Rectal smooth muscle tissue (tissue), 1 donor: ENCODE measurements around the gene ABCB8.
"Not testable (repeated sequence)": the region's sequence is repeated elsewhere in the genome, so short reads cannot be mapped to it uniquely, and the experiment has no call there.

ENCODE experiments used
- H3K27ac ChIP-seq: one replicate; pipeline ENCODE4 v1.7.0; 2013; ENCODE audit warnings: low read depth, low read length, inconsistent platforms
- H3K27me3 ChIP-seq: one replicate; pipeline ENCODE4 v1.7.0; 2013; ENCODE audit warnings: low read length; ENCODE audit not compliant: control insufficient read depth, insufficient read depth
- H3K36me3 ChIP-seq: one replicate; pipeline ENCODE4 v1.7.0; 2013; ENCODE audit warnings: low read length; ENCODE audit not compliant: control insufficient read depth, insufficient read depth
- H3K4me1 ChIP-seq: one replicate; pipeline ENCODE4 v1.7.0; 2013; ENCODE audit warnings: low read length; ENCODE audit not compliant: control insufficient read depth, insufficient read depth
- H3K4me3 ChIP-seq: one replicate; pipeline ENCODE4 v1.7.0; 2013; ENCODE audit warnings: low read length
- H3K9ac ChIP-seq: one replicate; pipeline ENCODE4 v1.7.0; 2013; ENCODE audit warnings: low read length

The ABCB8 gene

GRCh38 chr7:151011616-151012015, 16.6 kb upstream of the ABCB8 start:
- not testable (repeated sequence) for H3K4me3 ChIP-seq, H3K9ac ChIP-seq, H3K36me3 ChIP-seq, H3K4me1 ChIP-seq, H3K27me3 ChIP-seq, H3K27ac ChIP-seq

- no peaks in the 10 kb centered on the region for H3K36me3 ChIP-seq
- no peak overlapping the region for H3K4me3 ChIP-seq
- H3K27ac ChIP-seq = no peak overlapping the region
- no peaks in the 10 kb centered on the region for H3K4me1 ChIP-seq
- peaks cover 9% of the 10 kb centered on the region for H3K27me3 ChIP-seq
- no peak overlapping the region for H3K9ac ChIP-seq
Measured at GRCh38 chr7:151012031-151012692, 16.1 kb upstream of the ABCB8 start.

- Histone ChIP-seq H3K27me3 (peaks cover 16% of the 10 kb centered on the region), H3K9ac (no peak overlapping the region), H3K4me1 (peaks cover 2% of the 10 kb centered on the region), H3K27ac (no peak overlapping the region), H3K36me3 (no peaks in the 10 kb centered on the region), H3K4me3 (no peak overlapping the region)
Measured at GRCh38 chr7:151012911-151013347, 15.3 kb upstream of the ABCB8 start.

GRCh38 chr7:151013356-151013732, 14.9 kb upstream of the ABCB8 start:
- Histone ChIP-seq H3K4me3 (no peak overlapping the region), H3K27me3 (peaks cover 19% of the 10 kb centered on the region), H3K4me1 (peaks cover 4% of the 10 kb centered on the region), H3K36me3 (no peaks in the 10 kb centered on the region), H3K27ac (no peak overlapping the region), H3K9ac (no peak overlapping the region)

- H3K27ac ChIP-seq = no peak overlapping the region
- peaks cover 6% of the 10 kb centered on the region for H3K4me1 ChIP-seq
- no peaks in the 10 kb centered on the region for H3K36me3 ChIP-seq
- peak overlapping the region; percentile 57 for H3K4me3 ChIP-seq
- H3K27me3 ChIP-seq = peaks cover 21% of the 10 kb centered on the region
- peak overlapping the region; percentile 34 for H3K9ac ChIP-seq
Measured at GRCh38 chr7:151013733-151014497, 14.3 kb upstream of the ABCB8 start.

GRCh38 chr7:151014950-151015349, 13.3 kb upstream of the ABCB8 start:
- Histone ChIP-seq H3K27me3 (peaks cover 22% of the 10 kb centered on the region), H3K9ac (no peak overlapping the region), H3K36me3 (no peaks in the 10 kb centered on the region), H3K4me3 (no peak overlapping the region), H3K27ac (no peak overlapping the region), H3K4me1 (peaks cover 6% of the 10 kb centered on the region)

GRCh38 chr7:151015967-151016366, 12.3 kb upstream of the ABCB8 start:
- no peak overlapping the region for H3K9ac ChIP-seq
- H3K27ac ChIP-seq = no peak overlapping the region
- peaks cover 6% of the 10 kb centered on the region for H3K4me1 ChIP-seq
- no peak overlapping the region for H3K4me3 ChIP-seq
- peaks cover 23% of the 10 kb centered on the region for H3K27me3 ChIP-seq
- no peaks in the 10 kb centered on the region for H3K36me3 ChIP-seq

GRCh38 chr7:151016505-151016904, 11.7 kb upstream of the ABCB8 start:
- Histone ChIP-seq H3K27ac (no peak overlapping the region), H3K9ac (no peak overlapping the region), H3K4me1 (peaks cover 6% of the 10 kb centered on the region), H3K27me3 (peaks cover 23% of the 10 kb centered on the region), H3K36me3 (no peaks in the 10 kb centered on the region), H3K4me3 (no peak overlapping the region)

- Histone ChIP-seq H3K27me3 (peaks cover 23% of the 10 kb centered on the region), H3K27ac (no peak overlapping the region), H3K9ac (no peak overlapping the region), H3K4me1 (peaks cover 6% of the 10 kb centered on the region), H3K4me3 (no peak overlapping the region), H3K36me3 (no peaks in the 10 kb centered on the region)
Measured at GRCh38 chr7:151016942-151017341, 11.3 kb upstream of the ABCB8 start.

GRCh38 chr7:151017370-151017952, 10.8 kb upstream of the ABCB8 start:
- H3K4me1 ChIP-seq = peaks cover 6% of the 10 kb centered on the region
- H3K4me3 ChIP-seq = peak overlapping the region; percentile 47
- H3K9ac ChIP-seq = no peak overlapping the region
- peaks cover 23% of the 10 kb centered on the region for H3K27me3 ChIP-seq
- no peak overlapping the region for H3K27ac ChIP-seq
- H3K36me3 ChIP-seq = no peaks in the 10 kb centered on the region

- Histone ChIP-seq H3K9ac (no peak overlapping the region), H3K4me1 (peaks cover 6% of the 10 kb centered on the region), H3K4me3 (peak overlapping the region; percentile 47), H3K36me3 (no peaks in the 10 kb centered on the region), H3K27me3 (peaks cover 23% of the 10 kb centered on the region), H3K27ac (no peak overlapping the region)
Measured at GRCh38 chr7:151017953-151018420, 10.3 kb upstream of the ABCB8 start.

GRCh38 chr7:151018421-151019129, 9.7 kb upstream of the ABCB8 start:
- Histone ChIP-seq H3K4me3 (peak overlapping the region; percentile 39), H3K27me3 (peaks cover 23% of the 10 kb centered on the region), H3K9ac (no peak overlapping the region), H3K4me1 (peaks cover 6% of the 10 kb centered on the region), H3K36me3 (no peaks in the 10 kb centered on the region), H3K27ac (no peak overlapping the region)
